ENCODE results near the gene ANP32D.
"Not testable (repeated sequence)": the region's sequence is repeated elsewhere in the genome, so short reads cannot be mapped to it uniquely, and the experiment has no call there.

ANP32D gene

GRCh38 chr12:48489012-48489411 is 16.7 kb downstream of the ANP32D start:
- H3K27me3 ChIP-seq (ENCODE audit: control insufficient read depth in 1 of 2, insufficient read depth in 2 of 2, low read length in 2 of 2), result no peaks in the 10 kb centered on the region
- no peaks in the 10 kb centered on the region for H3K4me1 ChIP-seq (ENCODE audit: control insufficient read depth in 1 of 2, insufficient read depth in 2 of 2, low read length in 2 of 2)
- H3K27ac ChIP-seq (ENCODE audit: low read depth, low read length), result no peak overlapping the region

GRCh38 chr12:48489456-48489855 is 17.1 kb downstream of the ANP32D start:
- H3K4me1 ChIP-seq (ENCODE audit: control insufficient read depth in 1 of 2, insufficient read depth in 2 of 2, low read length in 2 of 2); H3K9me3 ChIP-seq (ENCODE audit: control insufficient read depth in 1 of 2, low read length in 2 of 2); H3K27me3 ChIP-seq (ENCODE audit: control insufficient read depth in 1 of 2, insufficient read depth in 2 of 2, low read length in 2 of 2); H3K4me3 ChIP-seq (ENCODE audit: low read depth in 1 of 2, low read length in 2 of 2); H3K27ac ChIP-seq (ENCODE audit: low read depth, low read length); H3K36me3 ChIP-seq (ENCODE audit: control insufficient read depth in 1 of 2, insufficient read depth in 2 of 2, low read length in 2 of 2); H3K9ac ChIP-seq (ENCODE audit: low read depth in 1 of 2, low read length in 2 of 2): not testable (repeated sequence)

More at GRCh38 chr12:48489012-48489411, 16.7 kb downstream of the ANP32D start:
- no peaks in the 10 kb centered on the region for H3K36me3 ChIP-seq (ENCODE audit: control insufficient read depth in 1 of 2, insufficient read depth in 2 of 2, low read length in 2 of 2)
- no peak overlapping the region for H3K9ac ChIP-seq (ENCODE audit: low read depth in 1 of 2, low read length in 2 of 2)
- H3K9me3 ChIP-seq (ENCODE audit: control insufficient read depth in 1 of 2, low read length in 2 of 2), result no peaks in the 10 kb centered on the region
- H3K4me3 ChIP-seq (ENCODE audit: low read depth in 1 of 2, low read length in 2 of 2), result no peak overlapping the region

- H3K36me3 ChIP-seq (ENCODE audit: control insufficient read depth in 1 of 2, insufficient read depth in 2 of 2, low read length in 2 of 2); H3K27me3 ChIP-seq (ENCODE audit: control insufficient read depth in 1 of 2, insufficient read depth in 2 of 2, low read length in 2 of 2); H3K9ac ChIP-seq (ENCODE audit: low read depth in 1 of 2, low read length in 2 of 2); H3K27ac ChIP-seq (ENCODE audit: low read depth, low read length); H3K4me1 ChIP-seq (ENCODE audit: control insufficient read depth in 1 of 2, insufficient read depth in 2 of 2, low read length in 2 of 2); H3K4me3 ChIP-seq (ENCODE audit: low read depth in 1 of 2, low read length in 2 of 2); H3K9me3 ChIP-seq (ENCODE audit: control insufficient read depth in 1 of 2, low read length in 2 of 2): not testable (repeated sequence)
Observed at GRCh38 chr12:48500281-48500680, 27.9 kb downstream of the ANP32D start.

- not testable (repeated sequence) for H3K27ac ChIP-seq (ENCODE audit: low read depth, low read length); H3K4me1 ChIP-seq (ENCODE audit: control insufficient read depth in 1 of 2, insufficient read depth in 2 of 2, low read length in 2 of 2); H3K4me3 ChIP-seq (ENCODE audit: low read depth in 1 of 2, low read length in 2 of 2); H3K9ac ChIP-seq (ENCODE audit: low read depth in 1 of 2, low read length in 2 of 2); H3K36me3 ChIP-seq (ENCODE audit: control insufficient read depth in 1 of 2, insufficient read depth in 2 of 2, low read length in 2 of 2); H3K27me3 ChIP-seq (ENCODE audit: control insufficient read depth in 1 of 2, insufficient read depth in 2 of 2, low read length in 2 of 2); H3K9me3 ChIP-seq (ENCODE audit: control insufficient read depth in 1 of 2, low read length in 2 of 2)
Observed at GRCh38 chr12:48506836-48507235, 34.5 kb downstream of the ANP32D start.

GRCh38 chr12:48508987-48509386 is 36.6 kb downstream of the ANP32D start:
- Histone ChIP-seq H3K9me3 (ENCODE audit: control insufficient read depth in 1 of 2, low read length in 2 of 2) (peaks cover 0 to 3% of the 10 kb centered on the region in 2 donors), H3K27me3 (ENCODE audit: control insufficient read depth in 1 of 2, insufficient read depth in 2 of 2, low read length in 2 of 2) (no peaks in the 10 kb centered on the region), H3K36me3 (ENCODE audit: control insufficient read depth in 1 of 2, insufficient read depth in 2 of 2, low read length in 2 of 2) (no peaks in the 10 kb centered on the region), H3K4me3 (ENCODE audit: low read depth in 1 of 2, low read length in 2 of 2) (no peak overlapping the region), H3K27ac (ENCODE audit: low read depth, low read length) (no peak overlapping the region), H3K4me1 (ENCODE audit: control insufficient read depth in 1 of 2, insufficient read depth in 2 of 2, low read length in 2 of 2) (no peaks in the 10 kb centered on the region), H3K9ac (ENCODE audit: low read depth in 1 of 2, low read length in 2 of 2) (no peak overlapping the region)

GRCh38 chr12:48510111-48510510 is 37.8 kb downstream of the ANP32D start:
- Histone ChIP-seq H3K4me1 (ENCODE audit: control insufficient read depth in 1 of 2, insufficient read depth in 2 of 2, low read length in 2 of 2) (no peaks in the 10 kb centered on the region), H3K9ac (ENCODE audit: low read depth in 1 of 2, low read length in 2 of 2) (no peak overlapping the region), H3K9me3 (ENCODE audit: control insufficient read depth in 1 of 2, low read length in 2 of 2) (peaks cover 0 to 3% of the 10 kb centered on the region in 2 donors), H3K36me3 (ENCODE audit: control insufficient read depth in 1 of 2, insufficient read depth in 2 of 2, low read length in 2 of 2) (no peaks in the 10 kb centered on the region), H3K27me3 (ENCODE audit: control insufficient read depth in 1 of 2, insufficient read depth in 2 of 2, low read length in 2 of 2) (no peaks in the 10 kb centered on the region), H3K4me3 (ENCODE audit: low read depth in 1 of 2, low read length in 2 of 2) (no peak overlapping the region), H3K27ac (ENCODE audit: low read depth, low read length) (no peak overlapping the region)

GRCh38 chr12:48512855-48513254 is 40.5 kb downstream of the ANP32D start:
- Histone ChIP-seq H3K36me3 (ENCODE audit: control insufficient read depth in 1 of 2, insufficient read depth in 2 of 2, low read length in 2 of 2) (no peaks in the 10 kb centered on the region), H3K4me1 (ENCODE audit: control insufficient read depth in 1 of 2, insufficient read depth in 2 of 2, low read length in 2 of 2) (no peaks in the 10 kb centered on the region), H3K4me3 (ENCODE audit: low read depth in 1 of 2, low read length in 2 of 2) (no peak overlapping the region), H3K27me3 (ENCODE audit: control insufficient read depth in 1 of 2, insufficient read depth in 2 of 2, low read length in 2 of 2) (no peaks in the 10 kb centered on the region), H3K9ac (ENCODE audit: low read depth in 1 of 2, low read length in 2 of 2) (no peak overlapping the region), H3K27ac (ENCODE audit: low read depth, low read length) (no peak overlapping the region), H3K9me3 (ENCODE audit: control insufficient read depth in 1 of 2, low read length in 2 of 2) (peaks cover 0 to 3% of the 10 kb centered on the region in 2 donors)

GRCh38 chr12:48514728-48515127 is 42.4 kb downstream of the ANP32D start:
- Histone ChIP-seq H3K36me3 (ENCODE audit: control insufficient read depth in 1 of 2, insufficient read depth in 2 of 2, low read length in 2 of 2) (no peaks in the 10 kb centered on the region), H3K9ac (ENCODE audit: low read depth in 1 of 2, low read length in 2 of 2) (no peak overlapping the region), H3K4me3 (ENCODE audit: low read depth in 1 of 2, low read length in 2 of 2) (no peak overlapping the region), H3K4me1 (ENCODE audit: control insufficient read depth in 1 of 2, insufficient read depth in 2 of 2, low read length in 2 of 2) (no peaks in the 10 kb centered on the region), H3K9me3 (ENCODE audit: control insufficient read depth in 1 of 2, low read length in 2 of 2) (peaks cover 0 to 3% of the 10 kb centered on the region in 2 donors), H3K27me3 (ENCODE audit: control insufficient read depth in 1 of 2, insufficient read depth in 2 of 2, low read length in 2 of 2) (no peaks in the 10 kb centered on the region), H3K27ac (ENCODE audit: low read depth, low read length) (no peak overlapping the region)

GRCh38 chr12:48520381-48520780 is 48.0 kb downstream of the ANP32D start:
- not testable (repeated sequence) for H3K27me3 ChIP-seq (ENCODE audit: control insufficient read depth in 1 of 2, insufficient read depth in 2 of 2, low read length in 2 of 2); H3K9me3 ChIP-seq (ENCODE audit: control insufficient read depth in 1 of 2, low read length in 2 of 2); H3K4me3 ChIP-seq (ENCODE audit: low read depth in 1 of 2, low read length in 2 of 2); H3K4me1 ChIP-seq (ENCODE audit: control insufficient read depth in 1 of 2, insufficient read depth in 2 of 2, low read length in 2 of 2); H3K27ac ChIP-seq (ENCODE audit: low read depth, low read length); H3K36me3 ChIP-seq (ENCODE audit: control insufficient read depth in 1 of 2, insufficient read depth in 2 of 2, low read length in 2 of 2); H3K9ac ChIP-seq (ENCODE audit: low read depth in 1 of 2, low read length in 2 of 2)

Measured in duodenal mucosa (tissue), 2 donors.